IMR-90 (cell line): Measurements from ENCODE around the gene POLR2J. TPM values are rescaled to one million over a fixed set of nuclear protein-coding genes. Genes with fewer than 3 reads are reported as not detected.

ENCODE experiments used
- ATAC-seq: fragments of 200-7000 bp; cut with Tn5 transposase; 2 replicates; pipeline ENCODE4 v1.9.1; 2020; ENCODE audit warnings: low read depth, mild to moderate bottlenecking, moderate library complexity
- BruUV-seq: library from RNA; stranded (reverse); fragments of 400-500 nt; replicated peaks from 2 replicates; lab custom pipeline; 2021; lab: Mats Ljungman, UMichigan
- CTCF ChIA-PET: fragments of 300-600 bp; formaldehyde crosslinking; extraction: SDS; loops from one replicate; lab custom pipeline; 2021; ENCODE audit warnings: antibody characterized with exemption; lab: Yijun Ruan, JAX
- POLR2A ChIA-PET: fragments of 300-600 bp; sonication (Branson Sonifier 250); formaldehyde crosslinking; loops from one replicate; lab custom pipeline; 2022; ENCODE audit warnings: antibody characterized with exemption; ENCODE audit not compliant: unreplicated experiment; lab: Charles Lee
- DNase-seq: peaks from one replicate; pipeline ENCODE4 v3.0.0; 2013
- H2AFZ ChIP-seq: replicated peaks from 2 replicates; pipeline ENCODE3; 2013; ENCODE audit warnings: low read length, mild to moderate bottlenecking; ENCODE audit not compliant: poor library complexity
- H2AK5ac ChIP-seq: 2 replicates; pipeline ENCODE4 v1.6.1; 2013; ENCODE audit warnings: low read depth, low read length, inconsistent platforms
- H2AK9ac ChIP-seq: replicated peaks from 2 replicates; pipeline ENCODE3; 2013; ENCODE audit warnings: mild to moderate bottlenecking, low read depth, low read length, moderate library complexity; ENCODE audit not compliant: poor library complexity
- H2BK120ac ChIP-seq: 2 replicates; pipeline ENCODE4 v1.6.1; 2013; ENCODE audit warnings: low read depth, low read length, inconsistent platforms
- H2BK15ac ChIP-seq: 3 replicates; pipeline ENCODE4 v1.6.1; 2013; ENCODE audit warnings: low read depth, low read length, inconsistent platforms
- H2BK20ac ChIP-seq: 2 replicates; pipeline ENCODE4 v1.6.1; 2013; ENCODE audit warnings: low read depth, mild to moderate bottlenecking, inconsistent platforms, low read length, moderate library complexity
- H2BK5ac ChIP-seq: 2 replicates; pipeline ENCODE4 v1.6.1; 2013; ENCODE audit warnings: mild to moderate bottlenecking, low read depth, low read length, inconsistent platforms; ENCODE audit not compliant: poor library complexity, severe bottlenecking
- H3K14ac ChIP-seq: replicated peaks from 2 replicates; pipeline ENCODE4 v1.6.1; 2013; ENCODE audit warnings: low read depth, low read length, inconsistent platforms
- H3K18ac ChIP-seq: 2 replicates; pipeline ENCODE4 v1.6.1; 2013; ENCODE audit warnings: low read depth, low read length, control low read depth
- H3K23ac ChIP-seq: 2 replicates; pipeline ENCODE4 v1.6.1; 2013; ENCODE audit warnings: low read depth, low read length, inconsistent platforms
- H3K27ac ChIP-seq: 2 replicates; pipeline ENCODE4 v1.5.1; 2013; ENCODE audit warnings: mild to moderate bottlenecking, control low read depth, low read length; ENCODE audit not compliant: insufficient read depth
- H3K27me3 ChIP-seq: 2 replicates; pipeline ENCODE4 v1.6.1; 2013; ENCODE audit warnings: low read length; ENCODE audit not compliant: control insufficient read depth, insufficient read depth
- H3K36me3 ChIP-seq: 2 replicates; pipeline ENCODE4 v1.6.1; 2013; ENCODE audit warnings: low read length, mixed read lengths; ENCODE audit not compliant: control insufficient read depth, insufficient read depth
- H3K4ac ChIP-seq: 2 replicates; pipeline ENCODE4 v1.6.1; 2013; ENCODE audit warnings: low read depth, low read length, inconsistent platforms
- H3K4me1 ChIP-seq: 2 replicates; pipeline ENCODE4 v1.6.1; 2013; ENCODE audit warnings: low read length, mixed read lengths; ENCODE audit not compliant: control insufficient read depth, insufficient read depth
- H3K4me2 ChIP-seq: 2 replicates; pipeline ENCODE4 v1.6.1; 2013; ENCODE audit warnings: low read depth, mild to moderate bottlenecking, control low read depth, low read length, moderate library complexity
- H3K4me3 ChIP-seq: 2 replicates; pipeline ENCODE4 v1.5.1; 2013; ENCODE audit warnings: low read depth, mild to moderate bottlenecking, control low read depth, low read length, moderate library complexity; ENCODE audit not compliant: insufficient read depth
- H3K56ac ChIP-seq: 2 replicates; pipeline ENCODE4 v1.6.1; 2013; ENCODE audit warnings: low read length, inconsistent platforms; ENCODE audit not compliant: insufficient read depth; ENCODE audit errors: extremely low read depth
- H3K79me1 ChIP-seq, 2 experiments: 2 replicates each; pipeline ENCODE4 v1.6.1; 2013; ENCODE audit warnings: low read length in 2 of 2, inconsistent platforms in 1 of 2, low read depth in 1 of 2
- H3K9ac ChIP-seq: 2 replicates; pipeline ENCODE4 v1.6.1; 2013; ENCODE audit warnings: low read depth, low read length, control low read depth
- H3K9me1 ChIP-seq: 2 replicates; pipeline ENCODE4 v1.6.1; 2013; ENCODE audit warnings: low read length, inconsistent platforms; ENCODE audit not compliant: insufficient read depth
- H3K9me3 ChIP-seq: 2 replicates; pipeline ENCODE4 v1.6.1; 2013; ENCODE audit warnings: low read length; ENCODE audit not compliant: control insufficient read depth, insufficient read depth
- H4K20me1 ChIP-seq: 2 replicates; pipeline ENCODE4 v1.6.1; 2013; ENCODE audit warnings: low read length, inconsistent platforms; ENCODE audit not compliant: insufficient read depth
- H4K5ac ChIP-seq: 2 replicates; pipeline ENCODE4 v1.6.1; 2013; ENCODE audit warnings: mild to moderate bottlenecking, low read depth, low read length, control low read depth
- H4K8ac ChIP-seq, 2 experiments: 2 replicates each; pipeline ENCODE4 v1.6.1; 2013; ENCODE audit warnings: low read depth in 2 of 2, low read length in 2 of 2, control low read depth in 1 of 2, inconsistent platforms in 1 of 2
- H4K91ac ChIP-seq: 2 replicates; pipeline ENCODE4 v1.6.1; 2013; ENCODE audit warnings: low read depth, low read length, inconsistent platforms; ENCODE audit not compliant: insufficient read depth
- CHD1 ChIP-seq: IDR thresholded peaks from 2 replicates; pipeline ENCODE4 v1.6.1; 2012; ENCODE audit warnings: low read depth, low read length, improper control_type of control experiment
- FOS ChIP-seq: fragments of 150-350 bp; IDR thresholded peaks from 2 replicates; pipeline ENCODE4 v1.6.1; 2016; ENCODE audit warnings: low read depth, low read length
- MAFK ChIP-seq: IDR thresholded peaks from 2 replicates; pipeline ENCODE4 v1.6.1; 2012; ENCODE audit warnings: low read depth, low read length, improper control_type of control experiment
- MAZ ChIP-seq: IDR thresholded peaks from 2 replicates; pipeline ENCODE4 v1.6.1; 2012; ENCODE audit warnings: low read depth, mild to moderate bottlenecking, low read length, improper control_type of control experiment, moderate library complexity, borderline replicate concordance
- RCOR1 ChIP-seq: IDR thresholded peaks from 2 replicates; pipeline ENCODE4 v1.6.1; 2012; ENCODE audit warnings: mild to moderate bottlenecking, low read length, improper control_type of control experiment; ENCODE audit not compliant: insufficient replicate concordance
- RFX5 ChIP-seq: IDR thresholded peaks from 2 replicates; pipeline ENCODE4 v1.8.0; 2012; ENCODE audit warnings: low read depth, mild to moderate bottlenecking, low read length, moderate library complexity
- WGBS, 2 experiments: methylation state at CpG; one replicate each; pipeline versions ENCODE4 v1.1.5 to v1.1.7; 2013; ENCODE audit warnings: missing lambda C conversion rate in 2 of 2; ENCODE audit not compliant: insufficient read length in 1 of 2; ENCODE audit errors: extremely low coverage in 2 of 2; 5-methylcytosine and 5-hydroxymethylcytosine counted together
- dilution Hi-C: fragments of 300-500 bp; cut with HindIII; formaldehyde crosslinking; loops from one replicate; pipeline ENCODE4 v1.14.3; 2018; ENCODE audit warnings: low sequenced_read_pairs; ENCODE audit not compliant: unreplicated experiment
- in situ Hi-C: fragments of 300-500 bp; cut with MboI; formaldehyde crosslinking; loops from 3 replicates; pipeline ENCODE4 v1.14.3; 2019; ENCODE audit warnings: low sequenced_read_pairs, inconsistent platforms, mixed read lengths
- intact Hi-C: fragments of 100-400 bp; cut with micrococcal nuclease; formaldehyde crosslinking; loops from 2 replicates; pipeline ENCODE4 v1.10.0; 2022
- polyA plus RNA-seq, 3 experiments: library from polyadenylated mRNA; depleted of rRNA; stranded (reverse); fragments of >200 nt; gene quantifications; 2 replicates each; pipeline ENCODE4 v1.2.3, GENCODE V29; 2012; ENCODE audit warnings: low replicate concordance in 1 of 3
- total RNA-seq: library from RNA; depleted of rRNA; stranded (reverse); fragments of >200 nt; gene quantifications from 2 replicates; pipeline ENCODE4 v1.2.3, GENCODE V29; 2012
- TF ChIP-seq, protein P1 (sequence below): fragments of 150-350 bp; IDR thresholded peaks from 2 replicates; pipeline ENCODE4 v1.6.1; 2017; ENCODE audit warnings: mild to moderate bottlenecking, antibody characterized with exemption, low read length, low read depth
- TF ChIP-seq, protein P2 (sequence below): conservative IDR thresholded peaks from 2 replicates; pipeline ENCODE4 v1.5.1; 2012; ENCODE audit warnings: mild to moderate bottlenecking, low read depth, low read length, improper control_type of control experiment

The POLR2J gene
- total and polyA plus RNA-seq, 2 of the 4 experiments (the other 2 are of a cell fraction) = 20.8 to 92.6 TPM

DNA sequence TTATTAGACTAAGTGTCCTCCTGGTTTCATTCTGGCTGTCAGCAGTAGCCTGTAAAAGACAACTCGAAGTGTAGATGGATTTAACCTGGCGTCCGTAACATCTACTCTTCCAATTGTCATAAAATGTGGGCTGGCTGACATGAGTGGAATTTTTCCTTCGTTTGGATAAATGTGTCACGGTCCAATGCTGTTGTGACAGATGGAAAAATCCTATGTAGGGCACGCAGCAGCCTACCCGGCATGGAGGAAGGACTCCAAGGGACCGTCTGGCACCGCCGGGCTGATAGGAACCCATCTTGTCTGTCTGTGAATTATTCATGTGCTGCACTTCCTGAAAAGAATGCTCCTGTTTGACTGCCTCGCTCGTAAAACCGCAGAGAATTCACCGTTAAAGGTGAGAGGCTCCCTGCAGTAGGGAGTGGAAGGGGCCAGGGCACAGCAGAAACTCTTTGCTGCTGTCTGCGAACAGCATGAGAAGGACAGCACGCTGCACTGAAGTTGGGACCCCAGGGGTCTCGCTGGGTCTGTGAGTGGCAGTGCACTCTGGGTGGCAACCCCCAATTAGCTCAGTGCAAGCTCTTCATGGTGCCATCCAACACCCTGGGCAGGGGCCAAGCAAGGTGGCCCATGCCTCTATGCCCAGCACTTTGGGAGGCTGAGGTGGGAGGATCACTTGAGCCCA, 47.0 kb downstream of the POLR2J start:
- H3K4me3 ChIP-seq = no peak overlapping the region
- no peak overlapping the region for H4K8ac ChIP-seq
- in situ Hi-C loops = no loop called here
- no peak overlapping the region for H2BK5ac ChIP-seq
- no peaks in the 10 kb centered on the region for H4K20me1 ChIP-seq
- peaks cover 4% of the 10 kb centered on the region; the same call in 1 of the 2 replicates for H3K4me1 ChIP-seq
- H2AK5ac ChIP-seq = no peak overlapping the region
- H2BK15ac ChIP-seq = no peak overlapping the region
- no peak overlapping the region for H2AFZ ChIP-seq
- intact Hi-C loops = no loop called here
- CTCF ChIA-PET = no interaction called here
- no peak overlapping the region; the same call in 1 of the 2 replicates for H3K23ac ChIP-seq
- dilution Hi-C loops = no loop called here
- peaks cover 6% of the 10 kb centered on the region for H3K9me1 ChIP-seq
- 43% methylated on average over 10 of the region's 17 CpGs; no CpG with 5 or more reads in 1 of the 2 experiments for WGBS, 2 experiments
- no peak overlapping the region for H3K27ac ChIP-seq
- no peak overlapping the region for H3K56ac ChIP-seq
- POLR2A ChIA-PET = no interaction called here
- H2BK20ac ChIP-seq = no peak overlapping the region
- H3K4me2 ChIP-seq = no peak overlapping the region
- no peak overlapping the region for H4K5ac ChIP-seq
- no peaks in the 10 kb centered on the region for H3K27me3 ChIP-seq
- no peak overlapping the region for H4K91ac ChIP-seq
- TF ChIP-seq RFX5 (no peak), MAZ (no peak), RCOR1 (no peak), CHD1 (no peak), FOS (no peak), MAFK (no peak)
- TF ChIP-seq, protein P1, sequence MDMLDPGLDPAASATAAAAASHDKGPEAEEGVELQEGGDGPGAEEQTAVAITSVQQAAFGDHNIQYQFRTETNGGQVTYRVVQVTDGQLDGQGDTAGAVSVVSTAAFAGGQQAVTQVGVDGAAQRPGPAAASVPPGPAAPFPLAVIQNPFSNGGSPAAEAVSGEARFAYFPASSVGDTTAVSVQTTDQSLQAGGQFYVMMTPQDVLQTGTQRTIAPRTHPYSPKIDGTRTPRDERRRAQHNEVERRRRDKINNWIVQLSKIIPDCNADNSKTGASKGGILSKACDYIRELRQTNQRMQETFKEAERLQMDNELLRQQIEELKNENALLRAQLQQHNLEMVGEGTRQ = no peak
- TF ChIP-seq, protein P2, sequence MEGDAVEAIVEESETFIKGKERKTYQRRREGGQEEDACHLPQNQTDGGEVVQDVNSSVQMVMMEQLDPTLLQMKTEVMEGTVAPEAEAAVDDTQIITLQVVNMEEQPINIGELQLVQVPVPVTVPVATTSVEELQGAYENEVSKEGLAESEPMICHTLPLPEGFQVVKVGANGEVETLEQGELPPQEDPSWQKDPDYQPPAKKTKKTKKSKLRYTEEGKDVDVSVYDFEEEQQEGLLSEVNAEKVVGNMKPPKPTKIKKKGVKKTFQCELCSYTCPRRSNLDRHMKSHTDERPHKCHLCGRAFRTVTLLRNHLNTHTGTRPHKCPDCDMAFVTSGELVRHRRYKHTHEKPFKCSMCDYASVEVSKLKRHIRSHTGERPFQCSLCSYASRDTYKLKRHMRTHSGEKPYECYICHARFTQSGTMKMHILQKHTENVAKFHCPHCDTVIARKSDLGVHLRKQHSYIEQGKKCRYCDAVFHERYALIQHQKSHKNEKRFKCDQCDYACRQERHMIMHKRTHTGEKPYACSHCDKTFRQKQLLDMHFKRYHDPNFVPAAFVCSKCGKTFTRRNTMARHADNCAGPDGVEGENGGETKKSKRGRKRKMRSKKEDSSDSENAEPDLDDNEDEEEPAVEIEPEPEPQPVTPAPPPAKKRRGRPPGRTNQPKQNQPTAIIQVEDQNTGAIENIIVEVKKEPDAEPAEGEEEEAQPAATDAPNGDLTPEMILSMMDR = no peak
- no peak overlapping the region for H2BK120ac ChIP-seq
- H3K79me1 ChIP-seq = peaks cover 6 to 27% of the 10 kb centered on the region in 2 experiments; a peak in 3 of 4 replicates
- no peak overlapping the region for H3K18ac ChIP-seq
- no peak overlapping the region for H2AK9ac ChIP-seq
- H3K9ac ChIP-seq = no peak overlapping the region
- H3K4ac ChIP-seq = no peak overlapping the region
- no peak overlapping the region for H3K14ac ChIP-seq
- H3K36me3 ChIP-seq = peaks cover 10% of the 10 kb centered on the region
- ATAC-seq (no peak), DNase-seq (no peak)
- no peaks in the 10 kb centered on the region for H3K9me3 ChIP-seq
- no TSS peak for BruUV-seq
